Stomach (tissue), 4 donors: ENCODE measurements around the gene FBLL1.

Experiments
- POLR2A ChIP-seq, 4 donors: fragments of 450-650 bp; IDR thresholded peaks; one replicate each; pipeline ENCODE4 v1.6.1; 2016; ENCODE audit warnings: antibody characterized with exemption in 4 of 4, control low read depth in 2 of 4, mild to moderate bottlenecking in 1 of 4, moderate library complexity in 1 of 4
- TF ChIP-seq, protein P1 (sequence below), 7 experiments: fragments of 450-650 bp in 4 of 7; fragments of 200-600 bp in 3 of 7; sonication (generic) in 3 of 7; IDR thresholded peaks; one replicate each; pipeline ENCODE4 v1.5.1; 2016 to 2019; ENCODE audit warnings: antibody characterized with exemption in 7 of 7, control low read depth in 2 of 7, mild to moderate bottlenecking in 1 of 7

DNA sequence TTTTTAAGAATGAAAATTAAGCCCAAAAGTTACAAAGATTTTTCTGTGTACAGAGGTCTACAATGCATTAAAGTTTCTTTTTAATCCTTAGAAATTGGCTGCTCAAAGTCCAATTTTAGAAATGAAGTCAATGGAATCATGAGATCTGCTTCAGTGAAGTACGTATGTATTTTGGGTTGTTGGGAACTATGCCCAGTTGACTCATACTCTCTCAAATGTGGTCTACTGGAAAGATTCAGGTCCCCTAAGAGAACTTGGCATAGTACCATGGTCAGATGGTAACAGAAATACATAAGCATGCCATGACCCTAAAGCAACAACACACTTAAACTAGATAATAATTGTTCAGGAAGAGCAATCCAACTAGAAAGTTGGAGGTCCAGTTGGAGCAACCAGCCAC is 23.0 kb downstream of the FBLL1 start:
- TF ChIP-seq, protein P1, sequence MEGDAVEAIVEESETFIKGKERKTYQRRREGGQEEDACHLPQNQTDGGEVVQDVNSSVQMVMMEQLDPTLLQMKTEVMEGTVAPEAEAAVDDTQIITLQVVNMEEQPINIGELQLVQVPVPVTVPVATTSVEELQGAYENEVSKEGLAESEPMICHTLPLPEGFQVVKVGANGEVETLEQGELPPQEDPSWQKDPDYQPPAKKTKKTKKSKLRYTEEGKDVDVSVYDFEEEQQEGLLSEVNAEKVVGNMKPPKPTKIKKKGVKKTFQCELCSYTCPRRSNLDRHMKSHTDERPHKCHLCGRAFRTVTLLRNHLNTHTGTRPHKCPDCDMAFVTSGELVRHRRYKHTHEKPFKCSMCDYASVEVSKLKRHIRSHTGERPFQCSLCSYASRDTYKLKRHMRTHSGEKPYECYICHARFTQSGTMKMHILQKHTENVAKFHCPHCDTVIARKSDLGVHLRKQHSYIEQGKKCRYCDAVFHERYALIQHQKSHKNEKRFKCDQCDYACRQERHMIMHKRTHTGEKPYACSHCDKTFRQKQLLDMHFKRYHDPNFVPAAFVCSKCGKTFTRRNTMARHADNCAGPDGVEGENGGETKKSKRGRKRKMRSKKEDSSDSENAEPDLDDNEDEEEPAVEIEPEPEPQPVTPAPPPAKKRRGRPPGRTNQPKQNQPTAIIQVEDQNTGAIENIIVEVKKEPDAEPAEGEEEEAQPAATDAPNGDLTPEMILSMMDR (IDR thresholded peaks at IDR 0.05): no peak
- TF ChIP-seq POLR2A (IDR thresholded peaks at IDR 0.05): no peak
